Measurements from ENCODE around the gene PRIM1. TPM values are rescaled to one million over a fixed set of nuclear protein-coding genes. Genes with fewer than 3 reads are reported as not detected.

Gene PRIM1
- total and polyA plus RNA-seq, 2 of the 8 experiments (the other 6 are each of a cell fraction or from before 2014, with no cell fraction given): 52.4 to 61.9 TPM

DNA sequence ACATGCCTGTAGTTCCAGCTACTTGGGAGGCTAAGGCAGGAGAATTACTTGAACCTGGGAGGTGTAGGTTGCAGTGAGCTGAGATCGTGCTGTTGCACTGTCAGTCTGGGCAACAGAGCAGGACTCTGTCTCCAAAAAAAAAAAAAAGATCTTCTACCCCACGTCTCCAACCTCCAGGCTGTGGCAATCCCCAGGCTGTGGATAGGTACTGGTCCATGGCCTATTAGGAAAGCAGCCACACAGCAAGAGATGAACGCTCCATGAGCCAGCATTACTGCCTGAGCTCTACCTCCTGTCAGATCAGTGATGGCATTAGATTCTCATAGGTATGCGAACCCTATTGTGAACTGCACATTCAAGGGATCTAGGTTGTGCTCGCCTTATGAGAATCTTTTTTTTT, 58.0 kb downstream of the PRIM1 start (continued):
- TF ChIP-seq, protein P1, sequence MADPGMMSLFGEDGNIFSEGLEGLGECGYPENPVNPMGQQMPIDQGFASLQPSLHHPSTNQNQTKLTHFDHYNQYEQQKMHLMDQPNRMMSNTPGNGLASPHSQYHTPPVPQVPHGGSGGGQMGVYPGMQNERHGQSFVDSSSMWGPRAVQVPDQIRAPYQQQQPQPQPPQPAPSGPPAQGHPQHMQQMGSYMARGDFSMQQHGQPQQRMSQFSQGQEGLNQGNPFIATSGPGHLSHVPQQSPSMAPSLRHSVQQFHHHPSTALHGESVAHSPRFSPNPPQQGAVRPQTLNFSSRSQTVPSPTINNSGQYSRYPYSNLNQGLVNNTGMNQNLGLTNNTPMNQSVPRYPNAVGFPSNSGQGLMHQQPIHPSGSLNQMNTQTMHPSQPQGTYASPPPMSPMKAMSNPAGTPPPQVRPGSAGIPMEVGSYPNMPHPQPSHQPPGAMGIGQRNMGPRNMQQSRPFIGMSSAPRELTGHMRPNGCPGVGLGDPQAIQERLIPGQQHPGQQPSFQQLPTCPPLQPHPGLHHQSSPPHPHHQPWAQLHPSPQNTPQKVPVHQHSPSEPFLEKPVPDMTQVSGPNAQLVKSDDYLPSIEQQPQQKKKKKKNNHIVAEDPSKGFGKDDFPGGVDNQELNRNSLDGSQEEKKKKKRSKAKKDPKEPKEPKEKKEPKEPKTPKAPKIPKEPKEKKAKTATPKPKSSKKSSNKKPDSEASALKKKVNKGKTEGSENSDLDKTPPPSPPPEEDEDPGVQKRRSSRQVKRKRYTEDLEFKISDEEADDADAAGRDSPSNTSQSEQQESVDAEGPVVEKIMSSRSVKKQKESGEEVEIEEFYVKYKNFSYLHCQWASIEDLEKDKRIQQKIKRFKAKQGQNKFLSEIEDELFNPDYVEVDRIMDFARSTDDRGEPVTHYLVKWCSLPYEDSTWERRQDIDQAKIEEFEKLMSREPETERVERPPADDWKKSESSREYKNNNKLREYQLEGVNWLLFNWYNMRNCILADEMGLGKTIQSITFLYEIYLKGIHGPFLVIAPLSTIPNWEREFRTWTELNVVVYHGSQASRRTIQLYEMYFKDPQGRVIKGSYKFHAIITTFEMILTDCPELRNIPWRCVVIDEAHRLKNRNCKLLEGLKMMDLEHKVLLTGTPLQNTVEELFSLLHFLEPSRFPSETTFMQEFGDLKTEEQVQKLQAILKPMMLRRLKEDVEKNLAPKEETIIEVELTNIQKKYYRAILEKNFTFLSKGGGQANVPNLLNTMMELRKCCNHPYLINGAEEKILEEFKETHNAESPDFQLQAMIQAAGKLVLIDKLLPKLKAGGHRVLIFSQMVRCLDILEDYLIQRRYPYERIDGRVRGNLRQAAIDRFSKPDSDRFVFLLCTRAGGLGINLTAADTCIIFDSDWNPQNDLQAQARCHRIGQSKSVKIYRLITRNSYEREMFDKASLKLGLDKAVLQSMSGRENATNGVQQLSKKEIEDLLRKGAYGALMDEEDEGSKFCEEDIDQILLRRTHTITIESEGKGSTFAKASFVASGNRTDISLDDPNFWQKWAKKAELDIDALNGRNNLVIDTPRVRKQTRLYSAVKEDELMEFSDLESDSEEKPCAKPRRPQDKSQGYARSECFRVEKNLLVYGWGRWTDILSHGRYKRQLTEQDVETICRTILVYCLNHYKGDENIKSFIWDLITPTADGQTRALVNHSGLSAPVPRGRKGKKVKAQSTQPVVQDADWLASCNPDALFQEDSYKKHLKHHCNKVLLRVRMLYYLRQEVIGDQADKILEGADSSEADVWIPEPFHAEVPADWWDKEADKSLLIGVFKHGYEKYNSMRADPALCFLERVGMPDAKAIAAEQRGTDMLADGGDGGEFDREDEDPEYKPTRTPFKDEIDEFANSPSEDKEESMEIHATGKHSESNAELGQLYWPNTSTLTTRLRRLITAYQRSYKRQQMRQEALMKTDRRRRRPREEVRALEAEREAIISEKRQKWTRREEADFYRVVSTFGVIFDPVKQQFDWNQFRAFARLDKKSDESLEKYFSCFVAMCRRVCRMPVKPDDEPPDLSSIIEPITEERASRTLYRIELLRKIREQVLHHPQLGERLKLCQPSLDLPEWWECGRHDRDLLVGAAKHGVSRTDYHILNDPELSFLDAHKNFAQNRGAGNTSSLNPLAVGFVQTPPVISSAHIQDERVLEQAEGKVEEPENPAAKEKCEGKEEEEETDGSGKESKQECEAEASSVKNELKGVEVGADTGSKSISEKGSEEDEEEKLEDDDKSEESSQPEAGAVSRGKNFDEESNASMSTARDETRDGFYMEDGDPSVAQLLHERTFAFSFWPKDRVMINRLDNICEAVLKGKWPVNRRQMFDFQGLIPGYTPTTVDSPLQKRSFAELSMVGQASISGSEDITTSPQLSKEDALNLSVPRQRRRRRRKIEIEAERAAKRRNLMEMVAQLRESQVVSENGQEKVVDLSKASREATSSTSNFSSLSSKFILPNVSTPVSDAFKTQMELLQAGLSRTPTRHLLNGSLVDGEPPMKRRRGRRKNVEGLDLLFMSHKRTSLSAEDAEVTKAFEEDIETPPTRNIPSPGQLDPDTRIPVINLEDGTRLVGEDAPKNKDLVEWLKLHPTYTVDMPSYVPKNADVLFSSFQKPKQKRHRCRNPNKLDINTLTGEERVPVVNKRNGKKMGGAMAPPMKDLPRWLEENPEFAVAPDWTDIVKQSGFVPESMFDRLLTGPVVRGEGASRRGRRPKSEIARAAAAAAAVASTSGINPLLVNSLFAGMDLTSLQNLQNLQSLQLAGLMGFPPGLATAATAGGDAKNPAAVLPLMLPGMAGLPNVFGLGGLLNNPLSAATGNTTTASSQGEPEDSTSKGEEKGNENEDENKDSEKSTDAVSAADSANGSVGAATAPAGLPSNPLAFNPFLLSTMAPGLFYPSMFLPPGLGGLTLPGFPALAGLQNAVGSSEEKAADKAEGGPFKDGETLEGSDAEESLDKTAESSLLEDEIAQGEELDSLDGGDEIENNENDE (IDR thresholded peaks at IDR 0.05; ENCODE audit: insufficient replicate concordance, low read length): no peak
- no peak for TF ChIP-seq CHD2 (IDR thresholded peaks at IDR 0.05; ENCODE audit: low read length)
- no peak for TF ChIP-seq HDAC6 (IDR thresholded peaks at IDR 0.05; ENCODE audit: low read depth, low read length)
- no peak for TF ChIP-seq HDAC2 (IDR thresholded peaks at IDR 0.05; ENCODE audit: borderline replicate concordance in 1 of 2, low read depth in 2 of 2, low read length in 2 of 2)
- no peak for TF ChIP-seq POLR2AphosphoS5 (IDR thresholded peaks at IDR 0.05; ENCODE audit: low read depth, low read length)
- TF ChIP-seq, protein P2, sequence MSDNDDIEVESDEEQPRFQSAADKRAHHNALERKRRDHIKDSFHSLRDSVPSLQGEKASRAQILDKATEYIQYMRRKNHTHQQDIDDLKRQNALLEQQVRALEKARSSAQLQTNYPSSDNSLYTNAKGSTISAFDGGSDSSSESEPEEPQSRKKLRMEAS (IDR thresholded peaks at IDR 0.05): no peak
- TF ChIP-seq, protein P3, sequence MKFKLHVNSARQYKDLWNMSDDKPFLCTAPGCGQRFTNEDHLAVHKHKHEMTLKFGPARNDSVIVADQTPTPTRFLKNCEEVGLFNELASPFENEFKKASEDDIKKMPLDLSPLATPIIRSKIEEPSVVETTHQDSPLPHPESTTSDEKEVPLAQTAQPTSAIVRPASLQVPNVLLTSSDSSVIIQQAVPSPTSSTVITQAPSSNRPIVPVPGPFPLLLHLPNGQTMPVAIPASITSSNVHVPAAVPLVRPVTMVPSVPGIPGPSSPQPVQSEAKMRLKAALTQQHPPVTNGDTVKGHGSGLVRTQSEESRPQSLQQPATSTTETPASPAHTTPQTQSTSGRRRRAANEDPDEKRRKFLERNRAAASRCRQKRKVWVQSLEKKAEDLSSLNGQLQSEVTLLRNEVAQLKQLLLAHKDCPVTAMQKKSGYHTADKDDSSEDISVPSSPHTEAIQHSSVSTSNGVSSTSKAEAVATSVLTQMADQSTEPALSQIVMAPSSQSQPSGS (IDR thresholded peaks at IDR 0.05; ENCODE audit: low read length): no peak
- TF ChIP-seq CBX8 (IDR thresholded peaks at IDR 0.05; ENCODE audit: borderline replicate concordance, low read depth, low read length): no peak
- no peak for TF ChIP-seq RAD21 (IDR thresholded peaks at IDR 0.05 in 1 of 2, conservative IDR thresholded peaks at IDR 0.05 in 1 of 2; ENCODE audit: low read depth in 2 of 2, low read length in 2 of 2)
